ENCODE data around the gene MYO1B. TPM values are rescaled to one million over a fixed set of nuclear protein-coding genes. Genes with fewer than 3 reads are reported as not detected.

MYO1B gene
- polyA plus RNA-seq, 1 donor from 2014 or later, result 72.2 TPM

GRCh38 chr2:191258996-191259395 is 13.8 kb downstream of the MYO1B start:
- TF ChIP-seq EZH2 (IDR thresholded peaks at IDR 0.05; ENCODE audit: borderline replicate concordance, insufficient read depth, low read length, poor library complexity, severe bottlenecking) (no peak), SMC3 (conservative IDR thresholded peaks at IDR 0.05; ENCODE audit: poor library complexity) (no peak), POLR2AphosphoS5 (IDR thresholded peaks at IDR 0.05) (no peak), EP300 (conservative IDR thresholded peaks at IDR 0.05; ENCODE audit: poor library complexity, severe bottlenecking) (no peak), REST (IDR thresholded peaks at IDR 0.05; ENCODE audit: borderline replicate concordance) (no peak), MXI1 (conservative IDR thresholded peaks at IDR 0.05; ENCODE audit: poor library complexity, severe bottlenecking) (no peak), TAF1 (IDR thresholded peaks at IDR 0.05; ENCODE audit: low read depth) (no peak), RAD21 (conservative IDR thresholded peaks at IDR 0.05) (no peak), CTCF (IDR thresholded peaks at IDR 0.05; ENCODE audit: poor library complexity, severe bottlenecking) (no peak)
- H4K20me1 ChIP-seq (ENCODE audit: insufficient read depth), result no peaks in the 10 kb centered on the region

GRCh38 chr2:191262436-191262835 is 17.2 kb downstream of the MYO1B start:
- no peaks in the 10 kb centered on the region for H3F3A ChIP-seq (ENCODE audit: insufficient read depth, low read length, poor library complexity, severe bottlenecking)
- H4K20me1 ChIP-seq (ENCODE audit: insufficient read depth), result no peaks in the 10 kb centered on the region
- no peak overlapping the region for H2AFZ ChIP-seq (ENCODE audit: low read depth, low read length)
- H3K9ac ChIP-seq (ENCODE audit: low read length), result no peak overlapping the region
- no peak overlapping the region for H3K27ac ChIP-seq (ENCODE audit: low read length)
- TF ChIP-seq SMC3 (conservative IDR thresholded peaks at IDR 0.05; ENCODE audit: poor library complexity) (no peak), TAF1 (IDR thresholded peaks at IDR 0.05; ENCODE audit: low read depth) (no peak), POLR2AphosphoS5 (IDR thresholded peaks at IDR 0.05) (no peak), RAD21 (conservative IDR thresholded peaks at IDR 0.05) (no peak), EZH2 (IDR thresholded peaks at IDR 0.05; ENCODE audit: borderline replicate concordance, insufficient read depth, low read length, poor library complexity, severe bottlenecking) (no peak)
- H3K79me2 ChIP-seq (replicated peaks; ENCODE audit: insufficient read depth, low read length), result peaks cover 92% of the 10 kb centered on the region
- no peaks in the 10 kb centered on the region for H3K9me2 ChIP-seq (ENCODE audit: insufficient read depth, low read length)
- H3K4me3 ChIP-seq (ENCODE audit: low read length), result no peak overlapping the region
- no peaks in the 10 kb centered on the region for H3K9me3 ChIP-seq (ENCODE audit: low read length)
- no peaks in the 10 kb centered on the region for H3K27me3 ChIP-seq (ENCODE audit: insufficient read depth, low read depth, low read length)
- H3K4me2 ChIP-seq (ENCODE audit: low read length), result no peak overlapping the region
- no peaks in the 10 kb centered on the region for H3K36me3 ChIP-seq (ENCODE audit: insufficient read depth, low read length)

More at GRCh38 chr2:191258996-191259395, 13.8 kb downstream of the MYO1B start:
- H3K9ac ChIP-seq (ENCODE audit: low read length), result no peak overlapping the region
- H3K36me3 ChIP-seq (ENCODE audit: insufficient read depth, low read length), result no peaks in the 10 kb centered on the region
- no peak overlapping the region for H3K27ac ChIP-seq (ENCODE audit: low read length)
- H3K27me3 ChIP-seq (ENCODE audit: insufficient read depth, low read depth, low read length), result no peaks in the 10 kb centered on the region
- peaks cover 96% of the 10 kb centered on the region for H3K79me2 ChIP-seq (replicated peaks; ENCODE audit: insufficient read depth, low read length)
- H2AFZ ChIP-seq (ENCODE audit: low read depth, low read length), result no peak overlapping the region
- no peak overlapping the region for H3K4me3 ChIP-seq (ENCODE audit: low read length)
- no peaks in the 10 kb centered on the region for H3F3A ChIP-seq (ENCODE audit: insufficient read depth, low read length, poor library complexity, severe bottlenecking)
- no peaks in the 10 kb centered on the region for H3K9me2 ChIP-seq (ENCODE audit: insufficient read depth, low read length)
- no peak overlapping the region for H3K4me2 ChIP-seq (ENCODE audit: low read length)
- no peaks in the 10 kb centered on the region for H3K9me3 ChIP-seq (ENCODE audit: low read length)
